Measurements from ENCODE around the gene IGF1R. TPM values are rescaled to one million over a fixed set of nuclear protein-coding genes. Genes with fewer than 3 reads are reported as not detected.

Gene IGF1R
- total RNA-seq, 4 donors from 2014 or later = 31.6 to 87.8 (median 60.0) TPM

DNA sequence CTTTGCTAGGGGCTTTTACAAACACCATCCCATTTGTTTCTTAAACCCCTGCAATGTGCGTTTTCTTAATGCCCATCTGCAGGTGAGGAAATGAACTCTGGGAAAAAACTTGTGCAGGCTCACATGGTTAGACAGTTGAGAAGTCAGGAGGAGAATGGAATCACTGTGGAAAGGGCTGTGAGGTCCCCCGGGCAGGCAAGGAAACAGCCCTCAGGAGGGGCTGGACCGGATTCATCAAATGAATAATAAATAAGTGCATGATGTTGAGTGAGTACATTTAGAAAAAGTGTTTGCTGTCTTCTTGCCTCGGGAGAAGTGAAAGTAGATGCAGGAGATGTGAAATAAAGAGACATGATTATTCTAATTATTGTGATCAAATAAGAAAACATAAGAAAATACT is 282.7 kb downstream of the IGF1R start:
- Histone ChIP-seq H3K27me3 (no peaks in the 10 kb centered on the region), H3K36me3 (peaks cover 0 to 76% of the 10 kb centered on the region in 2 donors), H3K27ac (no peak overlapping the region), H3K4me3 (no peak overlapping the region), H3K4me1 (peaks cover 0 to 19% (median 11%) of the 10 kb centered on the region in 3 donors), H3K9me3 (no peaks in the 10 kb centered on the region)
- TF ChIP-seq POLR2A (IDR thresholded peaks at IDR 0.05) (no peak), POLR2AphosphoS5 (IDR thresholded peaks at IDR 0.05) (no peak), EP300 (IDR thresholded peaks at IDR 0.05) (no peak)
- TF ChIP-seq, protein P1, sequence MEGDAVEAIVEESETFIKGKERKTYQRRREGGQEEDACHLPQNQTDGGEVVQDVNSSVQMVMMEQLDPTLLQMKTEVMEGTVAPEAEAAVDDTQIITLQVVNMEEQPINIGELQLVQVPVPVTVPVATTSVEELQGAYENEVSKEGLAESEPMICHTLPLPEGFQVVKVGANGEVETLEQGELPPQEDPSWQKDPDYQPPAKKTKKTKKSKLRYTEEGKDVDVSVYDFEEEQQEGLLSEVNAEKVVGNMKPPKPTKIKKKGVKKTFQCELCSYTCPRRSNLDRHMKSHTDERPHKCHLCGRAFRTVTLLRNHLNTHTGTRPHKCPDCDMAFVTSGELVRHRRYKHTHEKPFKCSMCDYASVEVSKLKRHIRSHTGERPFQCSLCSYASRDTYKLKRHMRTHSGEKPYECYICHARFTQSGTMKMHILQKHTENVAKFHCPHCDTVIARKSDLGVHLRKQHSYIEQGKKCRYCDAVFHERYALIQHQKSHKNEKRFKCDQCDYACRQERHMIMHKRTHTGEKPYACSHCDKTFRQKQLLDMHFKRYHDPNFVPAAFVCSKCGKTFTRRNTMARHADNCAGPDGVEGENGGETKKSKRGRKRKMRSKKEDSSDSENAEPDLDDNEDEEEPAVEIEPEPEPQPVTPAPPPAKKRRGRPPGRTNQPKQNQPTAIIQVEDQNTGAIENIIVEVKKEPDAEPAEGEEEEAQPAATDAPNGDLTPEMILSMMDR (IDR thresholded peaks at IDR 0.05) = no peak
- no peak for ATAC-seq
- 81 to 84% methylated on average over 3 to 4 of the region's 4 CpGs for WGBS, 2 donors (ENCODE audit: low coverage in 1 of 2)

DNA sequence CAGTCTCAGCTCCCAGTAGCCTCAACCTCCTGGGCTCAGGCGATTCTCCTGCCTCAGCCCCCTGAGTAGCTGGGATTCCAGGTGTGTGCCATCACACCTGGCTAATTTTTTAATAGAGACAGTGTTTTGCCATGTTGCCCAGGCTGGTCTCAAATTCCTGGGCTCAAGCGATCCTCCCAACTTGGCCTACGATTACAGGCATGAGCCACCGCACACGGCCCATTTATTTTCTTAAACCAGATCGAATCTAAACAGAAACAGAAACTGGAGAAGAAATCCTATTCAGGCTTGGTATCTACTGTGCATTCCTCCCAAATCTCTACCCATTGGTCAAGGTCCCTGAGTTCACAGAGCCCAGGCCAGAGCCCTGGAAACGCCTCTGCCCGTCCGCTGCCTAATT is 285.1 kb downstream of the IGF1R start:
- no peak overlapping the region for H3K4me3 ChIP-seq
- no peak for ATAC-seq
- H3K27me3 ChIP-seq = no peaks in the 10 kb centered on the region
- no peak overlapping the region for H3K27ac ChIP-seq
- peaks cover 0 to 93% of the 10 kb centered on the region in 2 donors for H3K36me3 ChIP-seq
- H3K4me1 ChIP-seq = no peaks in the 10 kb centered on the region
- TF ChIP-seq, protein P1 (IDR thresholded peaks at IDR 0.05) = no peak
- TF ChIP-seq POLR2A (IDR thresholded peaks at IDR 0.05) = no peak
- TF ChIP-seq EP300 (IDR thresholded peaks at IDR 0.05) = no peak
- no peak for TF ChIP-seq POLR2AphosphoS5 (IDR thresholded peaks at IDR 0.05)
- H3K9me3 ChIP-seq = no peaks in the 10 kb centered on the region
- WGBS, 2 donors (ENCODE audit: low coverage in 1 of 2) = 83 to 91% methylated on average over 3 to 8 of the region's 9 CpGs

DNA sequence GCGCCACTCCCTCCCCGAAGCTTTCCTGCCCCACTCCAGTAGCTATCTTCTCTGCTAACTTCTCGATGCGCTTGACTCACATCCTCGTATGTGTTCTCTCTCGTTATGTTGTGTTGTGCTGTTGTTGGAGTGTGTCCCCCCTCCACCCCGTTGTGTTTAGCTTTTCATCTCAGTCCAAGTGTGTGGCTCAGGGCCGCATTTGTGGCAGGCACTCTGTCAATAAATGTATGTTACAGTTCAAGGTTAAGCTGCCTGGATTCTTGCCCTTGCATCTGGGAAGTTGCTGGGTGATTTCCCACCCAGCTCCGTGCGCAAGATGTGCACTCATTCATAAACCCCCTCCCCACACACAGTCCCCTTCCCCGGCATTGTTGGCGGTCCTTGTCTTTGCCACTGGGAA is 287.4 kb downstream of the IGF1R start:
- no peak overlapping the region for H3K4me3 ChIP-seq
- TF ChIP-seq POLR2AphosphoS5 (IDR thresholded peaks at IDR 0.05) (no peak), EP300 (IDR thresholded peaks at IDR 0.05) (no peak), POLR2A (IDR thresholded peaks at IDR 0.05) (no peak)
- TF ChIP-seq, protein P1 (IDR thresholded peaks at IDR 0.05) = no peak
- H3K27me3 ChIP-seq = no peaks in the 10 kb centered on the region
- H3K4me1 ChIP-seq = no peaks in the 10 kb centered on the region
- no peaks in the 10 kb centered on the region for H3K9me3 ChIP-seq
- no peak overlapping the region for H3K27ac ChIP-seq
- WGBS, 2 donors (ENCODE audit: low coverage in 1 of 2) = 76% methylated on average over 8 to 12 of the region's 12 CpGs
- ATAC-seq = no peak
- peaks cover 0 to 95% of the 10 kb centered on the region in 2 donors for H3K36me3 ChIP-seq

DNA sequence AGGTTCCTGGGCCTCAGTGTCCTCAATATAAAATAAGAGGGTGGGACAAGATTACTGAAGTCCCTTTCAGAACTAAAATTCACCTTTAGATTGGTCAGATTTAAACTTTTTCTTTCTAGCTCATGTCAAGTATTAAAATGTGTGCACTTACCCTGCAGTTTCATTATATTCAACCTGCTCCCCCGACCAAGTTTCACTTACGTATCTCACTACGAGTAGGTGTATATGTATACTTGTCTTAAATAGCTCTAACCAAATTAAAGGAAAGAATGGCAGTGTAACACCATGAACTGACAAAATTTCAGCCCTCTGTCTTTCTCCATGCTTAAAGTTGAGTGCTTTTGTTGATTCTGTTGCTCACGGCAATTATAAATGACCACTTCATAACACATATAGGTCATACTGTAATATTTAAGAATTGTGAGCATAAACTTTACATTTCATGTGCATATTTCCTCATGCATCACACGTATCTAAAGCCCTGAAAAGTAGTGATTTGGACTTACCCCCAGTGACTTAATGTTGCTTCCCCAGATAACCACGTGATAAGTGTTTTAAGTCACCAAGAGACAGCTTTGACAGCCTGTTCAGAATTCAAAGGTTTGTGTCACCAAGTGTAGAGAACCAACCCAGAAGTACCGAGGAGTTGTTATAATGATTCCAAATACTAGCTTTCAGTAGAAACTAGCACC is 289.2 kb downstream of the IGF1R start:
- Histone ChIP-seq H3K27ac (no peak overlapping the region), H3K36me3 (peaks cover 0 to 95% of the 10 kb centered on the region in 2 donors), H3K27me3 (no peaks in the 10 kb centered on the region), H3K4me1 (peaks cover 0 to under 1% (median 0%) of the 10 kb centered on the region in 3 donors), H3K9me3 (no peaks in the 10 kb centered on the region), H3K4me3 (no peak overlapping the region)
- 88 to 89% methylated on average over 6 to 7 of the region's 7 CpGs for WGBS, 2 donors (ENCODE audit: low coverage in 1 of 2)
- no peak for ATAC-seq
- no peak for TF ChIP-seq POLR2A (IDR thresholded peaks at IDR 0.05)
- no peak for TF ChIP-seq POLR2AphosphoS5 (IDR thresholded peaks at IDR 0.05)
- no peak for TF ChIP-seq EP300 (IDR thresholded peaks at IDR 0.05)
- TF ChIP-seq, protein P1 (IDR thresholded peaks at IDR 0.05) = no peak

DNA sequence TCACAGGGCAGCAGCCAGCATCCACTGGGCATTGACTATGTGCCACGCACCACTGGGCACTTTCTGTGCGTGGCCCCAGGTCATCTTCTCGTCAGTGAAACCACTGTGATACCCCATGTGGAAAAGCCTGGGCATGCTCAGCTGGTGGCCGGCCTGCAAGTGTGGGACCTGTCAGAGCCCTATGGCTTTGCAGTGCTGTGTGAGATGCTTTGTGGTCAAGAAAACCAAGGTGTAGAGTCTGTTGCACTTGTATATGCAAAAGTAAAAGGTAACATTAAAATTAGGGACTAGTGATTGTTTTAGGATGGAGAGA is 289.7 kb downstream of the IGF1R start:
- H3K9me3 ChIP-seq = no peaks in the 10 kb centered on the region
- H3K4me3 ChIP-seq = no peak overlapping the region
- no peak for TF ChIP-seq POLR2AphosphoS5 (IDR thresholded peaks at IDR 0.05)
- no peak for TF ChIP-seq POLR2A (IDR thresholded peaks at IDR 0.05)
- TF ChIP-seq EP300 (IDR thresholded peaks at IDR 0.05) = no peak
- TF ChIP-seq, protein P1 (IDR thresholded peaks at IDR 0.05) = no peak
- no peaks in the 10 kb centered on the region for H3K27me3 ChIP-seq
- 80 to 93% methylated on average over 1 to 4 of the region's 4 CpGs for WGBS, 2 donors (ENCODE audit: low coverage in 1 of 2)
- no peak for ATAC-seq
- H3K4me1 ChIP-seq = peaks cover 0 to 5% (median 2%) of the 10 kb centered on the region in 3 donors
- H3K36me3 ChIP-seq = peaks cover 0 to 95% of the 10 kb centered on the region in 2 donors
- H3K27ac ChIP-seq = no peak overlapping the region
